Heart left ventricle (tissue), 16 donors: ENCODE data around the gene RPS6KA2. TPM values are rescaled to one million over a fixed set of nuclear protein-coding genes. Genes with fewer than 3 reads are reported as not detected.

Experiments used
- ATAC-seq, 4 donors: fragments of 200-7000 bp; cut with Tn5 transposase; one replicate each; pipeline ENCODE4 v1.9.1; 2020 to 2022; ENCODE audit warnings: moderate library complexity in 4 of 4, mild to moderate bottlenecking in 3 of 4, moderate number of reproducible peaks in 1 of 4
- DNase-seq, 5 donors: peaks; one replicate each; pipeline ENCODE4 v3.0.0-alpha.2; 2020
- H3K27ac ChIP-seq, 12 donors: fragments of 200-600 bp; sonication (generic) in 4 of 12; one replicate each; pipeline versions ENCODE4 v1.5.0 to v1.8.0; 2016 to 2022; ENCODE audit warnings: mild to moderate bottlenecking in 2 of 12
- H3K27me3 ChIP-seq, 9 donors: fragments of 200-600 bp; sonication (generic) in 2 of 9; one replicate each; pipeline versions ENCODE4 v1.5.1 to v1.8.0; 2016 to 2022; ENCODE audit warnings: mild to moderate bottlenecking in 3 of 9
- H3K36me3 ChIP-seq, 9 donors: fragments of 200-600 bp; sonication (generic) in 2 of 9; one replicate each; pipeline versions ENCODE4 v1.5.0 to v1.8.0; 2018 to 2022; ENCODE audit warnings: mild to moderate bottlenecking in 2 of 9
- H3K4me1 ChIP-seq, 12 donors: fragments of 200-600 bp; sonication (generic) in 4 of 12; one replicate each; pipeline versions ENCODE4 v1.5.0 to v1.8.0; 2016 to 2022; ENCODE audit warnings: mild to moderate bottlenecking in 3 of 12
- H3K4me3 ChIP-seq, 12 donors: fragments of 200-600 bp; sonication (generic) in 4 of 12; one replicate each; pipeline versions ENCODE4 v1.5.0 to v1.8.0; 2017 to 2022; ENCODE audit warnings: mild to moderate bottlenecking in 9 of 12, moderate library complexity in 4 of 12
- H3K9me3 ChIP-seq, 12 donors: fragments of 200-600 bp; sonication (generic) in 4 of 12; one replicate each; pipeline versions ENCODE4 v1.5.0 to v1.8.0; 2016 to 2022; ENCODE audit warnings: mild to moderate bottlenecking in 1 of 12
- POLR2A ChIP-seq, 2 donors: fragments of 450-650 bp; IDR thresholded peaks; one replicate each; pipeline ENCODE4 v1.6.1; 2017; ENCODE audit warnings: antibody characterized with exemption in 2 of 2, mild to moderate bottlenecking in 2 of 2, moderate library complexity in 2 of 2
- WGBS, 4 donors: extraction: QIAGEN DNeasy Blood & Tissue Kit in 2 of 4; methylation state at CpG; one replicate each; pipeline versions ENCODE4 v1.1.5 to v1.1.7; 2013 to 2018; 5-methylcytosine and 5-hydroxymethylcytosine counted together
- intact Hi-C, 10 donors: fragments of 100-400 bp; cut with DNase I; formaldehyde crosslinking; loops; one replicate each; pipeline versions ENCODE4 v1.11.1 to v1.14.2; 2022
- polyA plus RNA-seq, 2 donors: library from polyadenylated mRNA; stranded (reverse); fragments of 200-250 nt; gene quantifications; one replicate each; pipeline ENCODE4 v1.2.3, GENCODE V29; 2013
- total RNA-seq, 9 donors: library from RNA; depleted of rRNA in 2 of 9; stranded (reverse); fragments of >200 nt in 2 of 9; fragmentation: NEBNext Ultra II Directional in 3 of 9; extraction: Animal tissue kit (Norgen Biotek cat#: 25700) in 3 of 9; gene quantifications; one replicate each; pipeline versions ENCODE4 v1.1.0 to v1.2.4, GENCODE V29; 2016 to 2023
- TF ChIP-seq, protein P1 (sequence below), 12 donors: fragments of 200-600 bp; sonication (generic) in 4 of 12; IDR thresholded peaks; one replicate each; pipeline versions ENCODE4 v1.5.0 to v1.8.0; 2018 to 2022; ENCODE audit warnings: antibody characterized with exemption in 12 of 12, mild to moderate bottlenecking in 5 of 12
- donor health status: ischemic (EF 13 %, LVEDD 7.1; RV severe dilation, severe dysfunction).
- donor health status: healthy with polysubstance abuse.
- donor health status: DM: no; HTN: yes; CAD: no.
- donor health status: DM: no; HTN: no; CAD: no.
- donor health status: ischemic (EF 25% LVEDD 6.9; RV normal size, moderate dysfunction).
- donor health status: ischemic (EF 25% LVEDD 5.7; RV mildly dilated, moderate dysfunction).
- donor health status: healthy.
- donor health status: DM: yes; HTN: yes; CAD: no.
- donor health status: ischemic (EF 35%, LVEDD 5.7; RV mildly dilated, moderate dysfunction).
- donor health status: nonischemic (EF 11% LVEDD 7.7; RV severe dilation, severe dysfunction).
- donor health status: DM: yes; HTN: yes; CAD: no.
- donor health status: PGD.
- donor health status: ischemic (EF 29% LVEDD 5.4; RV normal size, mild dysfunction).
- donor health status: nonischemic (EF 23%, LVEDD 6.1; RV moderate dilation, normal function).

The RPS6KA2 gene
- total and polyA plus RNA-seq, 11 donors, result 23.0 to 171 (median 91.6) TPM

DNA sequence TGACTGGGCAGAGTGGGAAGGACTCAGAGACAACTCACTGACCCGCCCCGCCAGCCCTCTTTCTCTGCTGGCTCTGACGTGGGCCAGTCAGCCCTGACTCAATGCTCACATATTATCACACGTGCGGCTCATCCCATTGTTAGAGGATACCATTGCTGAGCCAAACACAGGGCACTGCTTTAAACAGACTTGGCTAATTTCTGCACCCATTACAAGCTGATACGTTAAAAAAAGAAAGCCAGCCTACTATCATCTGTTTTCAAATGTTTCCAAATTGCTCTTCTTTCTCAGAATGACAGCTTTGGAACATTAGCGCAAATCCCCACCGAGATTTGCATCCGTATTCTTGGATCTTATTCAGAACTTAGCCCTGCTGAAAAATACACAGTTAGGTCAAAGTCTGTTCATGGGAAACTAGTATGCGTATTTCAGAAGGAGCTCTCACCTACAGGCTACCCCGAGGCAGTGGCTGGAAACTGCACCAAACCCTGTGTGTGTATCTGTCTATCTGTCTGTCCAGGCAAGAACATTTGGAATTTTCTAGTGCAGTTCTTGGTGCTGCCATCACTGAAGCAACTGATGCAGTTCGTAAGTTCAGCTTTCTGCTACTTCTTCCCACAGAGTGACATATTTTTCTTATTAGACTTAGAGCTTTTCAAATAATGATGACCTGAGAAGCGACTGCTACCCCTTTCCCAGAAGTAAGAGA lies 73.3 kb downstream of the RPS6KA2 start:
- peak in 2 of 4 donors; percentile 28 to 33 for ATAC-seq
- Histone ChIP-seq H3K27me3 (no peaks in the 10 kb centered on the region), H3K4me3 (peak overlapping the region in 5 of 12 donors; percentile 1 to 30 (median 6)), H3K4me1 (peaks cover 0 to 56% (median 40%) of the 10 kb centered on the region in 12 donors), H3K27ac (peak overlapping the region; percentile 54 to 83 (median 74)), H3K36me3 (no peaks in the 10 kb centered on the region), H3K9me3 (no peaks in the 10 kb centered on the region)
- intact Hi-C loops, result loop anchor here in 3 of 10 donors (2.0 to 10.0 kb wide), 2 partner anchors 71 to 73 kb away; partner anchors contain the start of gene RPS6KA2 (in 3 of the 3)
- TF ChIP-seq POLR2A (IDR thresholded peaks at IDR 0.05), result no peak
- TF ChIP-seq, protein P1, sequence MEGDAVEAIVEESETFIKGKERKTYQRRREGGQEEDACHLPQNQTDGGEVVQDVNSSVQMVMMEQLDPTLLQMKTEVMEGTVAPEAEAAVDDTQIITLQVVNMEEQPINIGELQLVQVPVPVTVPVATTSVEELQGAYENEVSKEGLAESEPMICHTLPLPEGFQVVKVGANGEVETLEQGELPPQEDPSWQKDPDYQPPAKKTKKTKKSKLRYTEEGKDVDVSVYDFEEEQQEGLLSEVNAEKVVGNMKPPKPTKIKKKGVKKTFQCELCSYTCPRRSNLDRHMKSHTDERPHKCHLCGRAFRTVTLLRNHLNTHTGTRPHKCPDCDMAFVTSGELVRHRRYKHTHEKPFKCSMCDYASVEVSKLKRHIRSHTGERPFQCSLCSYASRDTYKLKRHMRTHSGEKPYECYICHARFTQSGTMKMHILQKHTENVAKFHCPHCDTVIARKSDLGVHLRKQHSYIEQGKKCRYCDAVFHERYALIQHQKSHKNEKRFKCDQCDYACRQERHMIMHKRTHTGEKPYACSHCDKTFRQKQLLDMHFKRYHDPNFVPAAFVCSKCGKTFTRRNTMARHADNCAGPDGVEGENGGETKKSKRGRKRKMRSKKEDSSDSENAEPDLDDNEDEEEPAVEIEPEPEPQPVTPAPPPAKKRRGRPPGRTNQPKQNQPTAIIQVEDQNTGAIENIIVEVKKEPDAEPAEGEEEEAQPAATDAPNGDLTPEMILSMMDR (IDR thresholded peaks at IDR 0.05), result no peak
- 51 to 60% (median 60%) methylated on average over 13 of the region's 13 CpGs for WGBS, 4 donors
- peak in 4 of 5 donors; percentile 40 to 70 (median 61) for DNase-seq

DNA sequence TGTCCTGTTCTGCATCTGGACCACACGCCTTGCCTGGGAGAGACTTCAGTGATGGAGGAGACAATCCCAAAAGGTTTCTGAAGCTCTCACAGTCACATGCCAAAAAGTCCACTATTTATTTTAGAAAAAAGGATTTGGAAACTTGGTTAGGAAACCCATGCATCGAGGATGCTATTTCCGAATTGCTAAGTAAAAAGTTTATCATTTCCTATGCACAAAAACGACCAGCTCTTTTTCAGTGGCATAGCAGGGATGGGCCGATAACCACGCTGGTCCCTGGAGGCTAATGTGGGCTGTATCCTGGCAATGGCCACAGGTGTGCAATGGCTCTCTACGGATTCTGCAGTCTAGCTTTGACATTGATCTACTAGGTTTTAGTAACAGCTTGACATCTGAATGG lies 74.5 kb downstream of the RPS6KA2 start:
- WGBS, 4 donors, result 79 to 91% (median 85%) methylated on average over 7 of the region's 7 CpGs
- Histone ChIP-seq H3K9me3 (no peaks in the 10 kb centered on the region), H3K4me1 (peaks cover 0 to 48% (median 40%) of the 10 kb centered on the region in 12 donors), H3K4me3 (no peak overlapping the region), H3K27ac (peak overlapping the region in 8 of 12 donors; percentile 61 to 83 (median 74)), H3K36me3 (no peaks in the 10 kb centered on the region), H3K27me3 (no peaks in the 10 kb centered on the region)
- TF ChIP-seq, protein P1 (IDR thresholded peaks at IDR 0.05), result no peak
- TF ChIP-seq POLR2A (IDR thresholded peaks at IDR 0.05), result no peak
- DNase-seq (no peak), ATAC-seq (no peak)
- intact Hi-C loops, result loop anchor here in 2 of 10 donors (10.0 kb wide), 1 partner anchor 72 kb away; the partner anchor contains the start of gene RPS6KA2 (in 2 of the 2)

DNA sequence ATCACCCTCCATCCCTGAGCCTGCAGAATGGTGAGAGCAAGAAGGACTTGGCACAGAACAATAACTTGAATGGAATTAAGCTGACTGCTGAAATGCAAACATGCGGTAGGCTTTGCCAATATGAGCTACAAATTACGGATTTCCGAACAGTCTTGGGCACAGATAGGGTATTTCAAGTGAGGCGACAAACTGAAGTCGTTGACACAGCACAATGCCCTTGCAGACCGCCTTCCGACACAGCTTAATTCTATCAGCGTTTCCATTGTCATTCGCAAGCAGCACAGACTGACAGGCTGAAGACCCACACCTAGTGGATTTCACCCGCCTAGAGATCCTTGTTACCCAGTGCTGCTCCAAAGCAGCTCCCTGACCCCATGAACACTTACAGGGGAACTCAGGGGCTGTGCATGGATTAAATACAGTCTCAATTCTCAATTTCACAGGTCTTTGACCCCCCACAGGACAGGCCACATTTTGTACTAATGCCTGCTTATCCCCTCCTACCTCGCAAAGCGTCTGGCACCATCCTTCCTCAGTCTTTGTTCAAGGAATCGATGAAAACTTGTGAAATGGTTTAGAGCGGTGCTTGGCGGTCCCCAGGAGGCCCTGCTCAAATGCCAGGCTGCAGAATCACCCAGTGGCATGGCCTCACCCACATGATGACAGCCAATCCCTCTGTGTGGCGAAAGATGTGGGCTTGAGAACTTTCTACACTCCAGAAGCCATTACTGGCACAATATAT lies 75.1 kb downstream of the RPS6KA2 start:
- Histone ChIP-seq H3K27me3 (no peaks in the 10 kb centered on the region), H3K4me1 (peaks cover 0 to 43% (median 35%) of the 10 kb centered on the region in 12 donors)

More for the DNA sequence above, 75.1 kb downstream of the RPS6KA2 start:
- intact Hi-C loops, result loop anchor here in 2 of 10 donors (10.0 kb wide), 1 partner anchor 73 kb away; the partner anchor contains the start of gene RPS6KA2 (in 2 of the 2)
- no peaks in the 10 kb centered on the region for H3K9me3 ChIP-seq
- 91 to 95% (median 93%) methylated on average over 16 of the region's 16 CpGs for WGBS, 4 donors
- no peak for ATAC-seq
- no peak for TF ChIP-seq POLR2A (IDR thresholded peaks at IDR 0.05)
- TF ChIP-seq, protein P1 (IDR thresholded peaks at IDR 0.05), result no peak
- no peak for DNase-seq
- peaks cover 0 to 3% (median 0%) of the 10 kb centered on the region in 9 donors for H3K36me3 ChIP-seq
- peak overlapping the region in 1 of 12 donors; percentile 83 for H3K27ac ChIP-seq
- H3K4me3 ChIP-seq, result no peak overlapping the region
